Measurements from ENCODE around the gene PNMA8B.
A peak's percentile ranks its signal among the peaks of the same experiment; 100 is the strongest.

DNA sequence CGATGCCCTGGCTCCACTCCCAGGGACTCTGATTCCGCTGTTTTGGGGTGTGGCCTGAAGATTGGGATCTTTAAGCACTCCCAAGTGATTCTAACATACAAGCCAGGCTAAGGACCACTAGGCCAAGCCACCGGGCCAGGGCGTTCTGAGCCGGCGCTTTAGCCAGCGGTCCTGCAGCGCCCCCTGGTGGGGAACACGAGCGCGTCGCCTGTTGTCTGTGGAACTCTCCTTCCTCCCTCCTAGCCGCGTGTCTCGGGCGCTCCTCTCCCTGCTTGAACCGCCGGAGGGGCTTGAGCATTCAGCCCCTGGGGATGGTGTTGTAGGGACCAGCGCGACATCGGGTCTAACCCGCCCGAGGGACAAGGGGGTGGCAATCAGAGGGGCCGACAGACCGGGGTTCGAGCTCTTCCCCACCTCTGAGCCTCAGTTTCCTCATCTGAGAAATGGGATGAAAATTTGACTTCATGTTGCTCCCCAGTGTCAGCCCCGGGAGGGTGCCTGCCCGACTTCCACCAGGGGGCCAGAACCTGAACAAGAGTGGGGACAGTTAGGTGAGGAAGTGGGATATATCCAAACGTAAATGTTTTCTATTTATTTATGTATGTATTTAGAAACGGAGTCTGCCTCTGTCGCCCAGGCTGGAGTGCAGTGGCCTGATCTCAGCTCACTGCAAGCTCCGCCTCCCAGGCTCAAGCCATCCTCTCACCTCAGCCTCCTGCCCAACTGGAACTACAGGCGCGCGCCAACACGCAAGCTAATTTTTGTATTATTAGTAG is 18.0 kb upstream of the PNMA8B start:
- TF ChIP-seq CTCF (conservative IDR thresholded peaks at IDR 0.05; ENCODE audit: low read depth, low read length) (peak; percentile 97), EZH2 (IDR thresholded peaks at IDR 0.05; ENCODE audit: borderline replicate concordance, low read depth, low read length, poor library complexity, severe bottlenecking) (no peak)
